Peyer's patch (tissue), 4 donors: ENCODE results near the gene MFF.

Source experiments
- POLR2A ChIP-seq, 2 donors: fragments of 450-650 bp; IDR thresholded peaks; one replicate each; pipeline ENCODE4 v1.5.1; 2017; ENCODE audit warnings: antibody characterized with exemption in 2 of 2, mild to moderate bottlenecking in 2 of 2, moderate library complexity in 2 of 2
- TF ChIP-seq, protein P1 (sequence below), 6 experiments: fragments of 450-650 bp in 4 of 6; fragments of 200-600 bp in 2 of 6; sonication (generic) in 1 of 6; IDR thresholded peaks; one replicate each; pipeline ENCODE4 v1.5.1; 2017 to 2019; ENCODE audit warnings: antibody characterized with exemption in 6 of 6, mild to moderate bottlenecking in 3 of 6, moderate library complexity in 1 of 6

DNA sequence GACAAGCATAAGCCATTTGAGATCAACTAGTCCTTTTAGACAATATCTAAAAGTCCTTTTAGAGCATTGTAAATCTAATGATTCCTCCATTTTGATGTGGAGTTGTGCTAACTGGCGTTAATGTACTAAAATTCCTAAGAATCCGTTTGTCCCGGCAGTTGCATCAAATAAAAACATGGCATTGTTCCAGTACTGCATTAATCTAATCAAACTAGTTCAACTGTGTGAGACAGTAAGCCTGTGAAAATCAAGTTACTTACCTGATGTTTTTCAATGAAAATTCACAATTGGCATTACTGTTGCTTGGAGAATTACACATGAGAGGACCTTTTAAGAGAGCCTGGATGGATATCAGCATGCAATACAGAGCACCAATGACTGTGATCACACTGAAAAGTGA is 40.8 kb downstream of the MFF start:
- TF ChIP-seq, protein P1, sequence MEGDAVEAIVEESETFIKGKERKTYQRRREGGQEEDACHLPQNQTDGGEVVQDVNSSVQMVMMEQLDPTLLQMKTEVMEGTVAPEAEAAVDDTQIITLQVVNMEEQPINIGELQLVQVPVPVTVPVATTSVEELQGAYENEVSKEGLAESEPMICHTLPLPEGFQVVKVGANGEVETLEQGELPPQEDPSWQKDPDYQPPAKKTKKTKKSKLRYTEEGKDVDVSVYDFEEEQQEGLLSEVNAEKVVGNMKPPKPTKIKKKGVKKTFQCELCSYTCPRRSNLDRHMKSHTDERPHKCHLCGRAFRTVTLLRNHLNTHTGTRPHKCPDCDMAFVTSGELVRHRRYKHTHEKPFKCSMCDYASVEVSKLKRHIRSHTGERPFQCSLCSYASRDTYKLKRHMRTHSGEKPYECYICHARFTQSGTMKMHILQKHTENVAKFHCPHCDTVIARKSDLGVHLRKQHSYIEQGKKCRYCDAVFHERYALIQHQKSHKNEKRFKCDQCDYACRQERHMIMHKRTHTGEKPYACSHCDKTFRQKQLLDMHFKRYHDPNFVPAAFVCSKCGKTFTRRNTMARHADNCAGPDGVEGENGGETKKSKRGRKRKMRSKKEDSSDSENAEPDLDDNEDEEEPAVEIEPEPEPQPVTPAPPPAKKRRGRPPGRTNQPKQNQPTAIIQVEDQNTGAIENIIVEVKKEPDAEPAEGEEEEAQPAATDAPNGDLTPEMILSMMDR (IDR thresholded peaks at IDR 0.05): no peak
- no peak for TF ChIP-seq POLR2A (IDR thresholded peaks at IDR 0.05)
